Stimulated activated naive B cell treated with anti-CD40 and anti-IgM and Interleukin-4, amounts not matched to agents 10 μg/mL and 1 μg/mL and 100 μg/mL, for 72 hours (primary cell): Measurements from ENCODE around the gene SECTM1.

ENCODE experiments used
- ATAC-seq, 2 donors: fragments of 150-1000 bp; cut with Tn5 transposase; replicated peaks; 2 replicates each; pipeline ENCODE4 v1.10.0; 2021; ENCODE audit warnings: moderate library complexity in 1 of 2
- DNase-seq: peaks from one replicate; pipeline ENCODE4 v3.0.0; 2021
- H3K27ac Mint-ChIP-seq: one replicate; pipeline ENCODE4 v1.8.0; 2022; ENCODE audit warnings: mild to moderate bottlenecking, mixed read lengths
- H3K27me3 Mint-ChIP-seq, 2 donors: one replicate each; pipeline ENCODE4 v1.8.0; 2022; ENCODE audit warnings: mixed read lengths in 2 of 2
- H3K36me3 Mint-ChIP-seq, 2 donors: one replicate each; pipeline ENCODE4 v1.8.0; 2022; ENCODE audit warnings: mixed read lengths in 2 of 2, mild to moderate bottlenecking in 1 of 2
- H3K4me1 Mint-ChIP-seq, 2 donors: one replicate each; pipeline ENCODE4 v1.8.0; 2022; ENCODE audit warnings: mixed read lengths in 2 of 2, mild to moderate bottlenecking in 1 of 2
- H3K4me3 Mint-ChIP-seq, 2 donors: one replicate each; pipeline ENCODE4 v1.8.0; 2022; ENCODE audit warnings: mild to moderate bottlenecking in 2 of 2, mixed read lengths in 2 of 2, moderate library complexity in 1 of 2
- H3K9me3 Mint-ChIP-seq, 2 donors: one replicate each; pipeline ENCODE4 v1.8.0; 2022; ENCODE audit warnings: mixed read lengths in 2 of 2, mild to moderate bottlenecking in 1 of 2

SECTM1 gene

DNA sequence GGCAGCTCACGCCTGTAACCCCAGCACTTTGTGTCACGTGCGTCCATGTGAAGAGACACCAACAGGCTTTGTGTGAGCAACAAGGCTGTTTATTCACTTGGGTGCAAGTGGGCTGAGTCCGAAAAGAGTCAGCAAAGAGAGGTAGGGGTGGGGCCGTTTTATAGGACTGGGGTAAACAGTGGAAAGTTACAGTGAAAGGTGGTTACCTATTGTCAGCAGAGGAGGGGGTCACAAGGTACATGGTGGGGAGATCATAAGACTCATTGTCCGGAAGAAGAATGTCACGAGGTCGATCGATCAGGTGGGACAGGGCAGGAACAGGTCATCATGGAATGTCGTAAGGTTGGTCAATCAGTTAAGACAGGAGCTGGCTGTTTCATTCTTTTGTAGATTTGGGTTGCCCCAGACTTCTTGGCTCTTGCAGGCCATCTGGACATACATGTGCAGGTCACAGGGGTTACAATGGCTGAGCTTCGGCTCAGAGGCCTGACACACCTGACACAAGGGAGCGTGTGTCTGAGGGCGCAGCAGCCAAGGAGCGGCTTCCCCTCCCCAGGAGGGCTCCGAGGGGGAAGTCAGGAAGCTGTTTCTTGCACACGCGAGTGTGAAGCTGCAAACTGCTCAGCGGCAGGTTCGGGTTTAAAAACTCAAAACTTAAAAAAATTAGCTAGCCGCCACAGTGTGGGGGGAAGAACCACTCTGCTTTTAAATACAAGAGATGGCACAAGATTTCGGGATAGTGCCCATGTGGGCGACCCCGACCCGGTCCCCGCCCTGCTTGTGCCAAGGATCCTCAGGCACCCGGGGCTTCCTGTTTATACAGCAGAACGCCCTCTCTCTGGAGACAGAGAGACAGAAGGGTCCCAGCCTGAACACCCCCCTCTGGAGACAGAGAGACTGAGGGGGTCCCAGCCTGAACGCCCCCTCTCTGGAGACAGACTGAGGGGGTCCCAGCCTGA is 13.1 kb upstream of the SECTM1 start:
- H3K4me3 Mint-ChIP-seq, result no peak overlapping the region
- ATAC-seq, result no peak

DNA sequence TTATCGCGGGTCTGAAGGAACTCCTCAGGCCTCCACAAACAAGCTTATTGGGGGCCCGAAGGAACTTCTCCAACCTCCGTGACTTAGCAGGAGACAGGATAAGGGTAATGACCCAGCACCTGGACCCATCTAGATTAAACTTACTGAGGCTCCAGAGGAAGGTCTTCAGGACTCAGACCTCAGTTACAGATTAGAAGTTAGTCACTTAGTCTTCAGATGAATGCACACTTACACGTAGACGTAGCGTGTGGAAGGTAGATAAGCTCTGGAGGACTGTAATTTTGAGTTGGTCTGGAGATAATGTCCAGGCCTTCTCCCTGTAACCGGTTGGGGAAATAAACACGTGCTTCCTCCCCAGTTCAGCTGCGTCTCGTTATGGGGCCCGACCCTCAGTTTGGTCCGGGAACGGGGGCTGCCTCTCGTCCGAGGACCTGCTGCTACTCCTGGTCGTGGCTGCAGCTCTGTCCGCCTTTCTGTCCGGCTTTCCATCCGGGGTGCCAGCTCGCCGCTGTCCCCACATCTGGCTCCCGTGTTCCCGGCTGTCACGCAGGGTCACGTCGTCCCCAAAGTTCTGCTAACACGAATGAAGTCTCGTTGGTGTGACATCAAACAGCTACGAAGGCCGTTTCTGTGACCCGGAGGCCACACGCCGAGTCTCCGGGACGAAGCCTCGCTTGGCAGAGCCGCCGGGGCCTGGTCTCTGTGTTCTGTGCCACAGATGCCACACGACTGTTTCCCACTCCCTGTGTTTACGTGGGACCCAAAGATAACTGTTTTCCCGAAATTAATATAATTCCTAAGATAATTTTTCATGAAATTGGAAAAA is 11.8 kb upstream of the SECTM1 start:
- no peak for ATAC-seq
- Mint-ChIP-seq H3K27me3 (peaks cover 22 to 36% of the 10 kb centered on the region in 2 donors), H3K4me3 (no peak overlapping the region), H3K4me1 (peaks cover 0 to 7% of the 10 kb centered on the region in 2 donors), H3K36me3 (no peaks in the 10 kb centered on the region), H3K9me3 (peaks cover 0 to 2% of the 10 kb centered on the region in 2 donors), H3K27ac (no peak overlapping the region)
- DNase-seq, result no peak

More for the DNA sequence above, 13.1 kb upstream of the SECTM1 start:
- no peak for DNase-seq
- Mint-ChIP-seq H3K36me3 (no peaks in the 10 kb centered on the region), H3K27me3 (peaks cover 25 to 44% of the 10 kb centered on the region in 2 donors), H3K4me1 (peaks cover 5 to 14% of the 10 kb centered on the region in 2 donors), H3K27ac (no peak overlapping the region), H3K9me3 (no peaks in the 10 kb centered on the region)

DNA sequence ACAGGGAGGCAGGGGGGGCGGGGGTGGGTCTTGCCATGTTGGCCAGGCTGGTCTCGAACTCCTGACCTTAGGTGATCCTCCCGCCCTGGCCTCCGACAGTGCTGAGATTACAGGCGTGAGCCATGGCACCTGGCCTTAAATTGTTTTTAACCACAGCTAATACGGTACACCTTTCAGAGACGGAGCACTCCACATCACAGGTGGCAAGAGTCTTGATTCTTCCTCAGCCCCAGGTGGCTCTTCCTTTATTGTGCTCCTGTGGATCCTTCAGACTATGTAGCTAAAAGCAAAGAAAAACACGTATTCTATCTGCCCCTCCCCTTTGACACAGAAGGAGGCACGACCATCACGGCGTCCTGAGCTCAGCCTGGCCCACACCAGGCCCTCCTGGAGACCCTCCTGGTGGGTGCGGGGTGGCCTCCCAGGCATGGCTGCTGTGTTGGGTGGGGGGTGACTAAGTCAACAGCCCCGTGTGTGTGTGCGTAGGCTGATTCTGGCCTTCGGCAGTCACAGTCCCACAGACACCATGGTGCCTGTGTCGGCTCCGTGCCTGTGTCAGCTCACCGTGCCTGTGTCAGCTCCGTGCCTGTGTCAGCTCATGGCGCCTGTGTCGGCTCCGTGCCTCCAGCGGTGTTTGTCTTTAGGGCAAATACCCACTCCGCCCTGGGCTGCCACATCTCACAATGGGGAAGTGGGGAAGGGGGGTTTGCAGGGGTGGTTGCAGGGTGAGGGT is 10.8 kb upstream of the SECTM1 start:
- H3K27ac Mint-ChIP-seq, result no peak overlapping the region
- no peak for ATAC-seq
- no peaks in the 10 kb centered on the region for H3K36me3 Mint-ChIP-seq
- H3K27me3 Mint-ChIP-seq, result peaks cover 18 to 33% of the 10 kb centered on the region in 2 donors
- H3K4me3 Mint-ChIP-seq, result no peak overlapping the region
- no peak for DNase-seq
- H3K9me3 Mint-ChIP-seq, result peaks cover 0 to 2% of the 10 kb centered on the region in 2 donors
- H3K4me1 Mint-ChIP-seq, result peaks cover 0 to 7% of the 10 kb centered on the region in 2 donors

DNA sequence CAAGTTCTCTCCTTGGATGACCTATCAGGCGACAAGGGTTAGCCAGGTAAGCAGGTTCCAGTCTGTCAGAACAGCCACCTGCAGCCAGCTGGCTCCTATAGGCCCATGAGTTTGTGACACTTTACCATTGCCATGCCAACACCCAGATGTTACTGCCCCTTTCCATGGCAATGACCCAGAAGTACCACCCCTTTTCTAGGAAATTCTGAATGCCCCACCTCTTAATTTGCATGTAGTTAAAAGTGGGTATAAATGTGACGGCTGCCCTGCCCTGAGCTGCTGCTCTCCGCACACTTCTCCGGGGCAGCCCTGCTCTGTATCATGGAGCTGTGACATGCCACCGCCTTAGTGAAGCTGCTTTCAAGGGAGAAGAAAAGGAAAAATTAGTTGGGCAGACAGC is 10.0 kb upstream of the SECTM1 start:
- DNase-seq (no peak), ATAC-seq (no peak)
- peaks cover 0 to 2% of the 10 kb centered on the region in 2 donors for H3K9me3 Mint-ChIP-seq
- H3K27me3 Mint-ChIP-seq, result peaks cover 10 to 25% of the 10 kb centered on the region in 2 donors
- H3K36me3 Mint-ChIP-seq, result no peaks in the 10 kb centered on the region
- H3K4me1 Mint-ChIP-seq, result peaks cover 0 to 7% of the 10 kb centered on the region in 2 donors
- no peak overlapping the region for H3K4me3 Mint-ChIP-seq
- no peak overlapping the region for H3K27ac Mint-ChIP-seq

DNA sequence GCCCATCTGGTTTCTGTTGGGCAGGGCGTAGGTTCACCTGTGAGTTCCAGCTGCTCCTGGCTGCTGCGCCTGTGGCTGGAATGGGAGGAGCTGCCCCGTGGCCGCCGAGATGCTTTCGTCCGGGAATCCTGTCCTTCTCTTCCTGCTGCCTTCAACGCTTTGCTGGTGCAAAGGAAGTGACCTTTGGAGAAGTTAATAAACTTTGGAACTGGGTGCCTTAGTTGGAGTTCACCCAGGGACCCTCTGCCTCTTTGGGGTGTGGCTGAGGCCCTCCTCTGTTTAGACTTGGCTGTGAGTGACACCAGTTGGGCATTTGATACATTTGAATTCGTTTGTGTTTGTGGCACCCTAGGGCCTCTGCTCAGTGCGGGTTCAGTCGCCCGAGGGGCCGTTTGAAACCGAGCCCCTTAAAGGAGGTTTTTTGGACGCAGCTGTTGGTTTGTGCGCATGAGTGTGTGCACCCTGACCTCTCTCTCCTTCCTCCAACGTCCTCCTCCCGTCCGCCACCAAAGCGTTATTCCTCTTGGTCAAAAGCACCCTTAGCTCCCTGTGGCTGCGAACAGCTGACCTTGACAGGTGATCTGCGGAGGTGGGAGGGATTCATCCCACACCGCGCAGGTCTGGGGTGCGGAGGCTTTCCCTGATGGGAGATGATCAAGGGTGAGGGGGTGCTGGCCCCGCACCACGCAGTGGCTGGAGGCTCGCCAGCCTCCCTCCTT is 9.0 kb upstream of the SECTM1 start:
- Mint-ChIP-seq H3K4me1 (peaks cover 0 to 7% of the 10 kb centered on the region in 2 donors), H3K27ac (no peak overlapping the region), H3K9me3 (peaks cover 0 to 2% of the 10 kb centered on the region in 2 donors), H3K36me3 (no peaks in the 10 kb centered on the region), H3K27me3 (peaks cover 10 to 18% of the 10 kb centered on the region in 2 donors), H3K4me3 (no peak overlapping the region)
- DNase-seq (no peak), ATAC-seq (no peak)

DNA sequence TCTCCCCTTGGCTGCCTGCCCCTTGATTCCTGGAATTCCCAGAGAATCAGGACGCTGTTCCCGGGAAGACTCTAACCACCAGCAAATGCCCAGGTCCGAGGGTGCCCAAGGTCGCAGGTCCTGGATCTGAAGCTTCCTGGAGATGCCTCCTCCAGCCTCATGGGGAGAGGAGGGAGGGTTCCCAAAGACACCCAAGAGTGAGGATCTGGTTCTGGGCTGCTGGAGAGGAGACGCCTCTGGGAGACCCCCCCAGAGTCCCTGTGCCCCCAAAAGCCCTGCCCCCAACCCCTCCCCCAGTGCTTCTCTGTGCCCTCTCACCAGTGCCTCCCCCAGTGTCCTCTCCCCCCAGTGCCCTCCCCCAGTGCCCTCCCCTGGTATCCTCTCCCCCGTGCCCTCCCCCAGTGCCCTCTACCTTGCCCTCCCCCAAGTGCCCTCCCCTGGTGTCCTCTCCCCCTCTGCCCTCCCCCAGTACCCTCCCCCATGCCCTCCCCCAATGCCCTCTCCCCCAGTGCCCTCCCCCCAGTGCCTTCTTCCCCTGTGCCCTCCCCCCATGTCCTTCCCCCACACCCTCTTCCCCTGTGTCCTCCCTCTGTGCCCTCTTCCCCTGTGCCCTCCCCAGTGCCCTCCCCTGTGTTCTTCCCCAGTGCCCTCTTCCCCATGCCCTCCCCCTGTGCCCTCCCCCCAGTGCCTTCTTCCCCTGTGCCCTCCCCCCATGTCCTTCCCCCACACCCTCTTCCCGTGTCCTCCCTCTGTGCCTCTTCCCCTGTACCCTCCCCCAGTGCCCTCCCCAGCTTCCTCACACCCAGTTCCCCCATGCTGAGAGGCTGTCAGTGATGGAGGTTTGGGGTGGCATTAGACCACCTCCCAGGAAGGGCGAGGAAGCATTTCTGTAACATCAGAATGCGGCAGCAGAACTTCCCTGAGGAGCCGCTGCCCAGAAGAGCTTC is 6.3 kb upstream of the SECTM1 start:
- DNase-seq, result no peak
- Mint-ChIP-seq H3K27ac (no peak overlapping the region), H3K36me3 (no peaks in the 10 kb centered on the region), H3K4me3 (no peak overlapping the region), H3K27me3 (peaks cover 3 to 12% of the 10 kb centered on the region in 2 donors), H3K9me3 (peaks cover 0 to 2% of the 10 kb centered on the region in 2 donors), H3K4me1 (peaks cover 7 to 12% of the 10 kb centered on the region in 2 donors)
- no peak for ATAC-seq

DNA sequence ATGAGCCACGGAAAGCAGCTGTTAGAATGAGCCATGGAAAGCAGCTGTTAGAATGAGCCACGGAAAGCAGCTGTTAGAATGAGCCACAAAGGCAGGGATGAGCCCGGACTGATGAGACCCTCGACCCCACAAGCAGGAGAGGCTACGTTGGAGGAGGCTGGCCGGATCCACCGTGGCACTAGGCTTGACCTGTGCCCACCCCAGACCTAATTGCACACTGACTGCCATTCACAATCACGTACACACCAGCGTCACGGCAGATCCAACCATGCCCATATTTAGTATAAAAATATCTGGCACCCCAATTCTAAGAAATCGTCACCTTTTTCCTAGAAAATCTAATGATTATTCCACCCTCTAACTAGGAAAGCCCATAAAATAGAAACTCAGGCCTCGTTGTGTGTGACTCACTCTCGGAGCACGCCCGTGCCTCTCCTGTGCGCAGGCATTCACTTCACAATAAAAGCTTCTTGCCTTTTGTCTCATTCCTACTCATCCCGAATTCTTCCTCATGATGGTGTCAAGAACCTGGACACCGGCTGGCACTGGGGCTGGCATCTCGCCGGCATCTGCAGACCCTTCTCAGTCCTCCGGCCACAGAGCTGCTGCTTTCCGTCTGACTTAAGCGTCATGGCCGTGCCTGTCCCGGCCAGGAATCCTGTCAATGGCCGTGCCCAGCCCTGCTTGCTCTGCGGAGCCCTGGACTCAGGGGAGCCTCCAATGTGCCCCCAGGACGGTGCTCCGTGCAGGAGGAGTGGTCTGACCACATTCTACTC is 5.5 kb upstream of the SECTM1 start:
- Mint-ChIP-seq H3K9me3 (peaks cover 0 to 2% of the 10 kb centered on the region in 2 donors), H3K36me3 (no peaks in the 10 kb centered on the region), H3K4me1 (peaks cover 13 to 20% of the 10 kb centered on the region in 2 donors), H3K27ac (no peak overlapping the region), H3K4me3 (no peak overlapping the region), H3K27me3 (peaks cover 0 to 14% of the 10 kb centered on the region in 2 donors)
- DNase-seq (no peak), ATAC-seq (no peak)

DNA sequence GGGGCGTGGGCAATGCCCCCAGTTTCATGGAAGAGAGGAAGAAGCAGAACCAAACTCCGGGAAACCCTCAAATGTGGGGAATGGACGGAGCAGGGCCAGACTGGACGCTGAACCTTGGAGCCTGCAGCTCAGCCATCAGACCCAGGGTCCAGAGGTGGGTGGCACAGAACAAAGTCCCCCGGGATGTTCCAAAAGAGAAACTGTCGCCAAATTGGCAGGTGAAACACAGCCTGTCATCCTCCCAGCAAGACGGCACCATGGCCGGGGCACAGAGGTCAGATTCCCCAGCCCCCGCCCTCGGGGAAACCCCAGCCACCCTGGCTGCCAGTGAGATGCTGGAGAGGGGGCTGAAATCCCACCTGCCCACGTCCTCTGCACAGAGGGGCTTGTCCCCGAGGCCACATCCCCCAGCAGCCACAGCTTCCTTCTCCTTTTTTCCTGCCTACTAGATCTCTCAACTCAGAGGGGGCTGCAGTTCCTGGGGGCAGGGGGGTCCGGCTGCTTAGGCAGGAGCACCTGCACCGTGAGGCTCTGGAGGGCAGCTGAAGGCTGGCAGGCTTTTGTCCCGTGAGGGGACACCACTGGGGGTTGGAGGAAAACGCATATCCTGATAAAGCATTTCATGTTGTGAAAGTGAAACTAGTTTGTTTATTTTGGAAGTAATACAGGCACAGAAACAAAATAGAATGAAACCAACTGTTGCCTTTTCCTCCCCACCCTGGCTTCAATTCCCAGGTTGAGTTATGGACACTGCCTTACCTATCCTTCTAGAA is 1.2 kb upstream of the SECTM1 start:
- H3K27ac Mint-ChIP-seq, result peak overlapping the region; percentile 93
- H3K9me3 Mint-ChIP-seq, result no peaks in the 10 kb centered on the region
- H3K4me3 Mint-ChIP-seq, result peak overlapping the region; percentile 74 to 82
- ATAC-seq (peak in 1 of 2 donors; percentile 13), DNase-seq (no peak)
- H3K4me1 Mint-ChIP-seq, result peaks cover 20 to 40% of the 10 kb centered on the region in 2 donors
- no peaks in the 10 kb centered on the region for H3K36me3 Mint-ChIP-seq
- H3K27me3 Mint-ChIP-seq, result peaks cover 18 to 33% of the 10 kb centered on the region in 2 donors

DNA sequence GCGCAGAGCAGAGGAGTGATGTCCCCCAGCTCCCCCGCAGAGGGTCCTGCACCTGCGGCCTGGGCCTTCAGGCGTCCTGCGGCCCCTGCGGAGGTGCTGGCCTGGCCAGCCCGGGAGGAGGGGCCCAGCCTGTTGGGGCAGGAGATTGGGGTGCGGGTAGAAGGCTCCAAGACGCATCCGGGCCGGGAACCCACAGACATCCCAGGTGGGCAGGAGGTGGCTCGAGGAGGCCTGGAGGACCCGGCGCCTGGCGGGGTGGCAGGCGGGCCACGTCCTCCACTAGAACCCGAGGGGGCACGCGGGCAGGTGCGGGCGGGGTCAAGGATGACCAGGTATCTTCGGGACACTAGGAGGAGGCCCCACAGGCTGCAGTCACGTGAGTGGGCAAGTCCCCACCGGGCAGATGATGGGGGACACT is 647 bp upstream of the SECTM1 start:
- no peak for DNase-seq
- Mint-ChIP-seq H3K4me3 (peak overlapping the region; percentile 74 to 82), H3K27ac (no peak overlapping the region), H3K4me1 (peaks cover 20 to 40% of the 10 kb centered on the region in 2 donors), H3K27me3 (peaks cover 21 to 38% of the 10 kb centered on the region in 2 donors), H3K36me3 (no peaks in the 10 kb centered on the region), H3K9me3 (no peaks in the 10 kb centered on the region)
- no peak for ATAC-seq

DNA sequence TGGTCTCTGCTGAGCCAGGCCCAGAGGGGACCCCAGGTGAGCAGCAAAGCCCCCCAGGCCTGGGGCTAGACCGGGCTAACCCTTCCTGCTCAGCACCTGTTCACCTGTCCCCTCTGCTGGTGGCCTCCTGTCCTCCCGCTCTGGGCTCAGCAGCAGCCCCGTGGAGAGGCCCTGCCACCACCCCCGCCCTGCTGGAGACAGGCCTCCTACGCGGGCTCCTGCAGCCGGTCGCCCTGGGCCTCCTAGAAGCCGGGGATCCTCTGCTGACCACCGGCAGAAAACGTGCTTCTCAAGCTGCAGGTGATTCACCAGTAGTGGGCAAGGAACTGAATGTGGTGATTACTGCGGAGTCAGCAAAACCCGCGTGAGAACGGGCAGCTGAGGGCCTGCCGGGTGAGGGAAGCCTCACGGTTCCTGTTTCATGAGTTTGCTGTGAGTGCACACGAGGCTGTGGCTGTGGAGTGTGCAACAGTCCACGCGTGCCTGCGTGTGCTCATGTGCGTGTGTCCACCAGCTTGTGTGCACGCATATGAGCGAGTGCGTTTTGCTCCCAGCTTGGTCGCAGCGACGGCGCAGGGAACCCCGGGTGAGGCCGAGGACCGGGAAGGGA is 792 bp downstream of the SECTM1 start:
- Mint-ChIP-seq H3K27ac (peak overlapping the region; percentile 60), H3K9me3 (no peaks in the 10 kb centered on the region), H3K4me1 (peaks cover 20 to 40% of the 10 kb centered on the region in 2 donors), H3K4me3 (peak overlapping the region; percentile 80 to 81), H3K27me3 (peaks cover 24 to 49% of the 10 kb centered on the region in 2 donors), H3K36me3 (no peaks in the 10 kb centered on the region)
- DNase-seq (peak; percentile 40), ATAC-seq (peak; percentile 71 to 84)

DNA sequence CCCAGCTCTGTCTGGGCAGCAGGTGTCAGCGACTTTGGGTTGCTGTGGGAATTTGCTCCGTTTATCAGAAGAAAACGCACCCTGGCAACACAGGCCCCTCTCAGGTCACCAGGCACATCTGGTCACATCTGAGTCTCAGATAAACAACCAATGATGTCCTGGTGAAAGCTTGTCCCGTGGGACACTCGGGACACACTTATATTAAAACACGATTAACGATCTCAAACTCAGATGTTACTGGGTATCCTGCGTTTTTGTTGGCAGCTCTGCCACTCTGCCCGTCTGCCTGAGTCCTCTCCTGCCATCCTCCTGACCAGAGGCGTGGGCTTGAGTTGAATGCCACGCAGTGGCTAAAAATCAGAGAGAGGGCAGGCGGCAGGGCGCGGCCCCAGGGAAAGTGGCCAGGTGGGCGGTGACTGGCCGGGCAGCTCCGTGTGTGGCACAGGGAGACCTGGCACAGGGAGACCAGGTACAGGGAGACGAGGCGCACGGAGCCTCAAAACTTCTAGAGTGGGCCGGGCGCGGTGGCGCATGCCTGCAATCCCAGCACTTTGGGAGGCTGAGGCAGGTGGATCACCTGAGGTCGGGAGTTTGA is 2.1 kb downstream of the SECTM1 start:
- peaks cover 20 to 40% of the 10 kb centered on the region in 2 donors for H3K4me1 Mint-ChIP-seq
- no peaks in the 10 kb centered on the region for H3K9me3 Mint-ChIP-seq

More for the DNA sequence above, 2.1 kb downstream of the SECTM1 start:
- H3K27ac Mint-ChIP-seq, result no peak overlapping the region
- ATAC-seq (no peak), DNase-seq (no peak)
- peaks cover 31 to 57% of the 10 kb centered on the region in 2 donors for H3K27me3 Mint-ChIP-seq
- H3K4me3 Mint-ChIP-seq, result no peak overlapping the region
- no peaks in the 10 kb centered on the region for H3K36me3 Mint-ChIP-seq
